T47D (cell line): Measurements from ENCODE around the gene GAB1.

Experiments used
- DNase-seq, 2 experiments: peaks; one replicate each; pipeline versions ENCODE4 v3.0.0 to v3.0.0-alpha.2; 2011 to 2012; ENCODE audit warnings: low read depth in 1 of 2, low spot score in 1 of 2
- JUND ChIP-seq: IDR thresholded peaks from 2 replicates; pipeline ENCODE4 v1.6.1; 2012; ENCODE audit warnings: low read depth
- in situ Hi-C: cut with HindIII; loops from 2 replicates; pipeline ENCODE4 v1.10.0; 2016; ENCODE audit warnings: low sequenced_read_pairs, low pct_unique_long_range_greater_than_20kb

Gene GAB1

GRCh38 chr4:143389579-143390195 lies 53.0 kb downstream of the GAB1 start:
- in situ Hi-C loops = no loop called here
- peak; percentile 52; the same call in 1 of the 2 replicates for TF ChIP-seq JUND
- DNase-seq = peak in 1 of 2 experiments; percentile 55

GRCh38 chr4:143390764-143391163 lies 54.1 kb downstream of the GAB1 start:
- in situ Hi-C loops = no loop called here
- no peak for TF ChIP-seq JUND
- no peak for DNase-seq

- TF ChIP-seq JUND = no peak
- no peak for DNase-seq
- in situ Hi-C loops = no loop called here
Measured at GRCh38 chr4:143391261-143391660, 54.6 kb downstream of the GAB1 start.

GRCh38 chr4:143391895-143392294 lies 55.2 kb downstream of the GAB1 start:
- no peak for DNase-seq
- TF ChIP-seq JUND = no peak
- in situ Hi-C loops = no loop called here

- in situ Hi-C loops = no loop called here
- no peak for DNase-seq
- no peak for TF ChIP-seq JUND
Measured at GRCh38 chr4:143393195-143393594, 56.5 kb downstream of the GAB1 start.

GRCh38 chr4:143394739-143395453 lies 58.2 kb downstream of the GAB1 start:
- no peak for TF ChIP-seq JUND
- in situ Hi-C loops = no loop called here

GRCh38 chr4:143396695-143397094 lies 60.0 kb downstream of the GAB1 start:
- TF ChIP-seq JUND = no peak
- DNase-seq = peak in 1 of 2 experiments; percentile 2
- in situ Hi-C loops = no loop called here

More at GRCh38 chr4:143394739-143395453, 58.2 kb downstream of the GAB1 start:
- no peak for DNase-seq

GRCh38 chr4:143397335-143397734 lies 60.7 kb downstream of the GAB1 start:
- TF ChIP-seq JUND = no peak
- no peak for DNase-seq
- in situ Hi-C loops = no loop called here

- in situ Hi-C loops = no loop called here
- no peak for TF ChIP-seq JUND
- no peak for DNase-seq
Measured at GRCh38 chr4:143397887-143398286, 61.2 kb downstream of the GAB1 start.

- DNase-seq = peak in 1 of 2 experiments; percentile 67
- no peak for TF ChIP-seq JUND
- in situ Hi-C loops = no loop called here
Measured at GRCh38 chr4:143399113-143399949, 62.7 kb downstream of the GAB1 start.

- in situ Hi-C loops = no loop called here
- no peak for TF ChIP-seq JUND
- DNase-seq = no peak
Measured at GRCh38 chr4:143400082-143400481, 63.4 kb downstream of the GAB1 start.

- DNase-seq = no peak
- no peak for TF ChIP-seq JUND
- in situ Hi-C loops = no loop called here
Measured at GRCh38 chr4:143402776-143403552, 66.3 kb downstream of the GAB1 start.
